HS-5 (cell line): Measurements from ENCODE around the gene TMCC1.
"Not testable (repeated sequence)": the region's sequence is repeated elsewhere in the genome, so short reads cannot be mapped to it uniquely, and the experiment has no call there.

Experiments
- DNase-seq: peaks from one replicate; pipeline ENCODE4 v3.0.0-alpha.2; 2012; ENCODE audit warnings: low read depth

The TMCC1 gene

GRCh38 chr3:129621626-129622225, 271.8 kb downstream of the TMCC1 start:
- no peak for DNase-seq

- DNase-seq, result no peak
Measured at GRCh38 chr3:129620828-129621559, 272.5 kb downstream of the TMCC1 start.

- no peak for DNase-seq
Measured at GRCh38 chr3:129619726-129620162, 273.8 kb downstream of the TMCC1 start.

GRCh38 chr3:129618901-129619671, 274.4 kb downstream of the TMCC1 start:
- no peak for DNase-seq

DNA sequence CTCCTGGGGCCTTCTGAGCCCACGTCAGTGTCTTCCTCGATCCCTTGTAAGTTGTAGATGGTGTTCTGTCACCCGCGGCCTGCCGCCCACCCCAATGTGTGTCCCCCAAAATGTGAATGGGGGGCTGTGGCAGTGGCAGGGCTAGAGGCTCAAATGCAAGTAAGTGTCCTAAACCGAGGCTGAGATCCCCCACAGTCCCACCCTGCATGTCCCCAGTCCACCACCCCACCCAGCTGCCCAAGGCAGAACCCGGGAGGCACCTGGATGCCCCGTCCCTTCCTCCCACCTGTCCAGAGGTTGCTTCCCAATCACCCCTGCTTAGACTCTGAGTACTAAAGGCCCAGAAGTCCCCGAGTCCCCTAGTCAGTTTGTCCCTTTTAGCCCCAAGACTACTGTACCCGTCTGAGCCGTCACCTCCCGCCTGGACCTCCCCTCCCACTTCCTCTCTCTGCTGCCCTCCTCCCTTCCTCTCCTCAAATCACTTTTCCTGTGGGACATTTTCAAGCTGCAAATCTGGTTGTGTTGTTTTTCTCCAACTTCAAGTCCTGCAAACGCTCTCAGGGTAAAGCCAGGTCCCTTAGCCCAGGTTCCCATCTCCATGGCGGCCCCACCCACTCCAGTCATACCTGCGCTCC, 275.2 kb downstream of the TMCC1 start:
- no peak for DNase-seq

- DNase-seq, result no peak
Measured at GRCh38 chr3:129617381-129618185, 275.9 kb downstream of the TMCC1 start.

DNA sequence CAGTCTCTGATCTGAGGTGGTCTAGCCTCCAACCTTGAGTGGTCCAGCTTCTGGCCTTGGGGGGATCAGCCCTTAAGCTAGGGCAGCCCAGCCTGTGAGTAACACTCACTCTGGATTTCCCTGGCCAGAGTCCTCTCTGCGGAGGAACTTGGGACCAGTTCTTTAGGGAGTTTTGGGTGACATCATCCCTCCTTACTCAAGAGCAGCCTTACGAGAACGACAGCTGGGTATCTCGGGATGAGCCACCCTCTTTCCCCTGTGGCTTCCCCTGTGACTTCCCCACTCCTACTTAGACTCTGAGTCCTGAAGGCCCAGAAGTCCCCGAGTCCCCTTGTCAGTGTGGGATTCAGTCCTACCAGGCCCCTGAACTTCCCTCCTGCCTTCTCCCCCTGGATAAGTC, 276.8 kb downstream of the TMCC1 start:
- DNase-seq, result no peak

GRCh38 chr3:129616291-129616690, 277.2 kb downstream of the TMCC1 start:
- no peak for DNase-seq

DNA sequence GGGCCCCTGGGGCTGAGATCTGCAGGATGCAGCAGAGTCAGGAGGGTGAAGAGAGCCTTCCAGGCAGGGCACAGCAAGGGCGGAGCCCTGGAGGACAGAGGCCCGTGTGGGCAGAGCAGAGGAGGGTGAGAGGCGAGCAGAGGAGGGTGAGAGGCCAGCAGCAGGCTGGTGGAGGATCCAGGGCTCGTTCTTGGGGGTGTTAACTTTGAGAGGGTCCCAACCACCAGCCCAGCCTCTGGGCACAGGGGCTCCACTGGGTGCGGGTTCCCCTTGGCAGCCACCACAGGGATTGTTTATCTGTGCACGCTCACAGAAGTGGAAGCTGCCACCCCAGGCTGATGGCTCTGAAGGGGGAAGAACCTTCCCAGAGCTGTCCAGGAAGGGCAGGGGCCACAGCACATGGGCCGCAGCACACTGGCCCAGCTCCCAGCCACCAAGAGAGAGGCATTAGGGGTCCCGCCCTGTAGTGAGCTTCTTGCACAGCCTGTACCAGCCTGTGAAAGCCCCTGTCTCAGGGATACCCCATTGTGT, 277.7 kb downstream of the TMCC1 start:
- DNase-seq, result no peak

GRCh38 chr3:129614927-129615363, 278.6 kb downstream of the TMCC1 start:
- DNase-seq, result no peak

- DNase-seq, result no peak
Measured at GRCh38 chr3:129614435-129614834, 279.1 kb downstream of the TMCC1 start.

DNA sequence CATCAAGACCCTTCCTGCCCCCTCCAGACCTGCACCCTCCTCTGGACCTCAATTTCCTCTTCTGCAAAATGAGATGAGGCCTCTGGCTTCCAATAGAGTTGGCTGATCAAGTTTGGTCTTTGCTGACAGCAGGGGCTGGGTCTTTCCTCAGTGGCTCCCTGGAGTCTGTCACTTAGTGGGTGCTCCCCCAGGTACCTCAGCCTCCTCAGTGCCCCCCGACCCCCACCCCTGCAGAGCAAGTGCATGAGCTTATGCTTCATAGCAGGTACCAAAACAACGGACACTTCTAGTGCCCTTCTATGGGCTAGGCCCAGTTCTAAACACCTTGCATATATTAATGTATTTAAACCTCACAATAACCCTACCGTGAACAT, 280.2 kb downstream of the TMCC1 start:
- no peak for DNase-seq

DNA sequence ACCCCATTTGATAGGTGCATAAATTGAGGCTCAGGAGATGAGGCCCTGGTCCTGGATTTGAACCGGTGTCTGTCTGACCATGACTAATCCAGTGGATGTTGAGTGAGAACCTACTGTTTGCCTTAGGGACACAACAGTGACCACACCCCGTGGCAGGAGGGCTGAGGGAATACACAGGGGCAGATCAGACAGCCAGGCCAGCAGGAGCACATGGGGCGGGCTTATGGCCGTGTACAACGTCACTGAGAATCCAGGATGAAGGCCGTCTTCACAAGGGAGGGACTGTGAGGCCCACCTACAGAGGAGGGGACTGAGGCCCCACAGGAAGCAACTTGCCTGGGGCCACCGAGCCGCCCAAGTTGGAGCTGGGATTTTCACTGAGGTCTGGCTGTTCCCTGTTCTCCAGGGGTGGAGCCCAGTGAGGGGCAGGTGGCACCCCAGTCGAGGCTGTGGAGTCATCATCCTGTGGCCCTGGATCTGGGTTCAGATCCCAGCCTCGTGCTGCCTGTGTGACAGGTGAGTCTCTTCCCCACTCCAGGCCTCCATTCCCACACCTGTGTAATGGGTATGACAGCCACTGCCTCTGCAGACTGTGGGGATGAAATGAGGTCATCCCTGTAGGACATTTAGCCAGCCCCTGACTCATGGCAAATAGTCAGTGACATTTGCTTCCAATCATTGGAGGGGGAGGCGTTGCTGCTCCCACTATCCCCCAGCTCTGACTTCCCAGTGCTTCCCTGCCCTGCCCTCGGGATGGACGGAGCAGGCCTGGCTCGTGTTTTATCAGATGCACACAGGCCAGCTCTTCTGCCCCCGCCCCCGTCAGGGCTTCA, 280.8 kb downstream of the TMCC1 start:
- DNase-seq, result no peak

- DNase-seq, result no peak
Measured at GRCh38 chr3:129611812-129612533, 281.5 kb downstream of the TMCC1 start.

DNA sequence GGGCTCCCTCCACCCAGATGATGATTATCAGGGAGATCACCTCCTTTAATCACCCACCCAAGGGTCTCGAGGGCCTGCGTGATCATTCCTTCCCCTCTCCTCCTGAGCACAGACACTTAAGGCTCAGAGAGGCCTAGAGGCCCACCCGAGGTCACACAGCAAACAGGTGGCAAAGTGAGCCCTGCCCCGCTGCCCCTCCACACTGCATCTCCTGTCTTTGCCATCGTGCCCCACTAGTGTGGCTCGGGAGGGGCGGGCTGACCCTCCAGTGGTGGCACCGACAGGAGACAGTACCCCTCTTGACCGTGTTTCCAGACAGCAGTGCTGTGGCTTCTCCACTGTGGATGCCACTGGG, 282.1 kb downstream of the TMCC1 start:
- no peak for DNase-seq

GRCh38 chr3:129610794-129611445, 282.6 kb downstream of the TMCC1 start:
- not testable (repeated sequence) for DNase-seq

DNA sequence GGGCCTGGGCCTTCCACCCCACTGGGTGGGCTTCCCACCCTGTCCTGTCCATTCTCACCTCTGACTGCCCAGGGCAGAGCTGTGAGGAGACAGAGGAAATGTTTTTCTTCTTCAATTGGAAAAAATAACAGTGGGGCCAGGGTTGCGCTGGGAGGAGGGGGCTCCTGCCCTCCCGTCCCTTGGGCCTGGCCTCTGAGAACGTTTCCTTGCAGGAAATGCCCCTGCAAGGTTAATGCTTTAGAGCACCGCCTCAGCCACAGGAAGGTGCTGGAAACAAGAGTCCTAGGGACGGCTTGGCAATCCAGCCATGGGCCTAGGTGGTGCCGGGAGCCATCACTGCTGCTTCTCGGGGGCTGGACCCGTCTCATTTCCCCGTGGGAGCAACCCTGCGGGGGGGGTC, 283.2 kb downstream of the TMCC1 start:
- no peak for DNase-seq

DNA sequence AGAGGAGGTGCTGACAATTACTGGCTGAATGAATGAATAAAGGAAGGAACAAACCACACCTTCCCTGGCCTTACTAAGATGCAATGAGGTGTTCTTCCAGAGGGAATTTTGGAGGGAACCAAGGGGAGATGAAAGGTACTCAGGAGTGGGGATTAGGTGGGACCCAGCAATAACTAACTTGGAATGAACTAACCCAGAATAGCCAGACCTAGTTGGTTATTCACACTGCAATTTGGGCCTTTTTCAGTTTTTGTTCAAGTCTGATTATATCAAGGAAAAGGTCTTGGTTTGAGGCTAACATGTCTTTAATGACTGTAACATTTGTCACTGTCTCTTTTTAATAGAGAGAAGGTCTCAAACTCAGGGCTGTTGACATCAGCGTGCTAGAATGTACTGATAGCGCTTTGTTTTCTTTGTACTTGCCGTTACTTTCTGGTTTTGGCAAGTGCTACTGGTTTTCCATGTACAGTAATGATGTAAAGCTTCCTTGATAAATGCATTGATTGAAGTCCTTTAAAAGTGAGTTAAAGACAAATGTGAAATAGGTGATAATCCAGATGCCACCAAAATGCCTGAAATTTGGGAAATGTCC, 283.8 kb downstream of the TMCC1 start:
- no peak for DNase-seq
